Anterior cingulate cortex (tissue), 58 donors: Measurements from ENCODE around the gene PUS1.

ENCODE experiments used
- DNase-seq, 58 donors: peaks; one replicate each; lab custom pipeline; 2025; lab: John Stamatoyannopoulos, UW

The PUS1 gene

DNA sequence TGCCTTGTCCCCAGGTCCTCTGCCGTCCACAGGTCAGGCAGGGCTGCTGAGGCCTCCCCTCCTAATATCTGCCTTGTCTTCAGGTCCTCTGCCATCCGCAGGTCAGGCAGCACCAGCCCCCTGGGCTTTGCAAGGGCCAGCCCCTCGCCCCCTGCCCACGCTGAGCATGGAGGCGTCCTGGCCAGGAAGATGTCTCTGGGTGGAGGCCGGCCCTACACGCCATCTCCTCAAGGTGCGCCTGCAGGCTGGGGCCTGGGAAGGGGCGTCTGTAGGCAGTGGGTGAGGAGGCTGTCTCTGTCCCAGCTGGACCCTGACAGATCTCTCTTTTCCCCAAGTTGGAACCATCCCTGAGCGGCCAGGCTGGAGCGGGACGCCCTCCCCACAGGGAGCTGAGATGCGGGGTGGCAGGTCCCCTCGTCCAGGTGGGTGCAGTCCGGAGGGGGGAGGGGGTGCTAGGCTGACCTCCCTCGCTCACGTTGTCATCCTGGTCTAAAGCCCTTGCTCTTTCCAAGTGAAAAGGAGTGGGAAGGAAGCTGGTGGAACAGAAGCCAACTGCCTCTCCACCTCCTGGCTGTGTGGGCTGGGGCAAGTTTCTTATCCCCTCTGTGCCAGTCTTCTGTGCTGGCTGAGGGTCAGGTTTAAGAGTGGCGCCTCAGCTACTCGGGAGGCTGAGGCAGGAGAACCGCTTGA lies 13.9 kb upstream of the PUS1 start:
- no peak for DNase-seq

DNA sequence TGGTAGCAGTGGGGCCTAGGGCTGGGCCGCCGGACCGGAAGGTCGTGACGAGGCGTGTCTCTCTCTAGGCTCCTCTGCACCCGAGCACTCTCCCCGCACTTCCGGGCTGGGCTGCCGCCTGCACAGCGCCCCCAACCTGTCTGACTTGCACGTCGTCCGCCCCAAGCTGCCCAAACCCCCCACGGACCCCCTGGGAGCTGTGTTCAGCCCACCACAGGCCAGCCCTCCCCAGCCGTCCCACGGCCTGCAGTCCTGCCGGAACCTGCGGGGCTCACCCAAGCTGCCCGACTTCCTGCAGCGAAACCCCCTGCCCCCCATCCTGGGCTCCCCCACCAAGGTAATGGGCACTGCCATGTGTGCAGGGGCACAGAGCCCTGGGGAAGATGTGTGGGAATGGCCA lies 13.3 kb upstream of the PUS1 start:
- DNase-seq, result no peak

DNA sequence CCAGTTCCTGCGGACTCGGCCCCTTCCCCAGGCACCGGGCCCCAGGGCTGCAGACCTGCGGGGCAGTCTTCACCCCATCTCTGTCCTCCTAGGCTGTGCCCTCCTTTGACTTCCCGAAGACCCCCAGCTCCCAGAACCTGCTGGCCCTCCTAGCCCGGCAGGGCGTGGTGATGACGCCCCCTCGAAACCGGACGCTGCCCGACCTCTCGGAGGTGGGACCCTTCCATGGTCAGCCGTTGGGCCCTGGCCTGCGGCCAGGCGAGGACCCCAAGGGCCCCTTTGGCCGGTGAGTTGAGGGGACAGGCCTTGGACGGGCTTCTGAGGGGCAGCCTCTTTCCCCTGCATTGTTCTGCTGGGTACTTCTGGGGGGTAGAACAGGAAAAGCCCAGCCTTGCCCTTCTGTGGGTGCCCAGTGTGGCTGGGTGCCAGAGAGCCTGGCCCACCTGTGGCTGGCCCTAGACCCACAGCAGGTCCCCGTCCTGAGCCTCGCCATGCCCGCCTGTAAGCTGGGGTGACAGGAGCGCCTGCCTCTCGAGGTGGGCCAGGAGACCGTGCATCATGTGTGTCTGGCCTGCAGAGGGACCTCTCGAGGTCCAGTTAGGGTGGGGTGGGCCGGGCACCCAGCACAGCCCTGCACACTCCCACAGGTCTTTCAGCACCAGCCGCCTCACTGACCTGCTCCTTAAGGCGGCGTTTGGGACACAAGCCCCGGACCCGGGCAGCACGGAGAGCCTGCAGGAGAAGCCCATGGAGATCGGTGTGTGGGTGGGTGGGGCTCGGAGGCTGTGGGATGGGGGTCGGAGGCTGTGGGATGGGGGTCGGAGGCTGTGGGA lies 12.6 kb upstream of the PUS1 start:
- DNase-seq, result no peak

DNA sequence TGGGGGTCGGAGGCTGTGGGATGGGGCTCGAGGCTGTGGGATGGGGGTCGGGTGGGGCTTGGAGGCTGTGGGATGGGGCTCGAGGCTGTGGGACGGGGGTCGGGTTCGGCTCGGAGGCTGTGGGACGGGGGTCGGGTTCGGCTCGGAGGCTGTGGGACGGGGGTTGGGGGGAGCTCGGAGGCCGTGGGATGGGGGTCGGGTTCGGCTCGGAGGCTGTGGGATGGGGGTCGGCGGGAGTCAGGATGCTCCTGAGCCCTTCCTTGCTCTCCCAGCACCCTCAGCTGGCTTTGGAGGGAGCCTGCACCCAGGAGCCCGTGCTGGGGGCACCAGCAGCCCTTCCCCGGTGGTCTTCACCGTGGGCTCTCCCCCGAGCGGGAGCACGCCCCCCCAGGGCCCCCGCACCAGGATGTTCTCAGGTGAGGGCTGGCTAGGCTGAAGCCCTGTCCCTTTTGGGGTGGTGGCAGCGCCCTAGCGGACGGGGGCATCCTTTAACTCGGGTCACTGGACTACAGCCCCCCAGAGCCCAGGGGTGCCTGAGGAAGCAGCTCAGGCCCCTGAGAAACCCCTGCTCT lies 11.9 kb upstream of the PUS1 start:
- DNase-seq, result peak in 1 of 58 donors; percentile 49

DNA sequence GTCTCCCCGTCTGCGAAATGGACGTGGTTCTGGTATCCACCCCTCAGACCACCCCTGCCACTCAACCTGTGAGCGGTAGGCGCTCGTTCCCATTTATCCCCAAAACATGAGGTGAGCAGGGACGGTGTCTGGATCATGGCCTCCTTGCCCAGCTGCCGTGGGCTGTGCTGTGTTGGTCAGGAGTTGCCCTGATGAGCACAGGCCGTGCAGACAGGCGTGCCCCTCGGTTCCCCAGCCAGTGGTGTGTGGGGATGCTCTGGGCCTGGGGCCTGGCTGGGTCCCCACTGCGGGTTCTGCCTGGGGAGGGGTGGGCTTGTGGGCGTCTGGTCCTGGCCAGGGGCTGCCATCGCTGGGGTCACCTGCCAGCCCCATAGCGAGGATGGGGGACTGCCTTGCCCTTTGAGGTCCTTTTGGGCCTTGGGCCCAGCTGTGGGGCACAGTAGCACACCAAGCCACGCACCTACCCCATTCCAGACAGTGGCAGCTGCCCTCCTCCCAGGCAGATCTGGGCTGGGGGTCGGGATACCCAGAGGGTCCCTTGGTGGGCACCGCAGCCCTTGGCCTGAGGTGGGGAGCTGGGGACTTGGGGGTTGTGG lies 11.3 kb upstream of the PUS1 start:
- DNase-seq, result no peak

DNA sequence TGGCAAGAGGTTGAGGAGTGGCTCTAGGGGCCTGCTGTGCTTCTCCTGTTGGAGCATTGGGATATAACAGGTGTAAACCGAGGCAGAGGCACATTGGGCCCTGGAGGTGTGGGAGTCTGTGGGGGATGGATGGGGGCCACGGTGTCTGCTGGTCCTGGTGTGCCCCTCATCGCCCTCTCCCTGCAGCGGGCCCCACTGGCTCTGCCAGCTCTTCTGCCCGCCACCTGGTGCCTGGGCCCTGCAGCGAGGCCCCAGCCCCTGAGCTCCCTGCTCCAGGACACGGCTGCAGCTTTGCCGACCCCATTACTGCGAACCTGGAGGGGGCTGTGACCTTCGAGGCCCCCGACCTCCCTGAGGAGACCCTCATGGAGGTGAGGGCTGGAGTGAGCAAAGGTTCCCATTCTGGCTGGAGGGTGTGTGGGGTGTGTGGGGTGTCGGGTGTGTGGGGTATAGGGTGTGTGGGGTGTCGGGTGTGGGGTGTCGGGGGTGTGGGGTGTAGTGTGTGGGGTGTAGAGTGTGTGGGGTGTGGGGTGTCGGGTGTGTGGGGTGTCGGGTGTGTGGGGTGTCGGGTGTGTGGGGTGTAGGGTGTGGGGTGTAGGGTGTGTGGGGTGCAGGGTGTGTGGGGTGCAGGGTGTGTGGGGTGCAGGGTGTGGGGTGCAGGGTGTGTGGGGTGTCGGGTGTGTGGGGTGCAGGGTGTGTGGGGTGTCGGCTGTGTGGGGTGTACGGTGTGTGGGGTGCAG lies 10.6 kb upstream of the PUS1 start:
- DNase-seq, result no peak

DNA sequence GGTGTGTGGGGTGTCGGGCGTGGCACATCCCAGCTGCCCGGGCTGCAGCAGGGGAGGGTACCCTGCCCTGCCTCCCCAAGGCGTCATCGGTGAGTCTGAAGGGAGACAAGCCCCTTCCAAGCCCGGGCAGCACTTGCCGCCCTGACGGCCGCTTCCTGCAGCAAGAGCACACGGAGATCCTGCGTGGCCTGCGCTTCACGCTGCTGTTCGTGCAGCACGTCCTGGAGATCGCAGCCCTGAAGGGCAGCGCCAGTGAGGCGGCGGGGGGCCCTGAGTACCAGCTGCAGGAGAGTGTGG lies 10.1 kb upstream of the PUS1 start:
- DNase-seq, result no peak

DNA sequence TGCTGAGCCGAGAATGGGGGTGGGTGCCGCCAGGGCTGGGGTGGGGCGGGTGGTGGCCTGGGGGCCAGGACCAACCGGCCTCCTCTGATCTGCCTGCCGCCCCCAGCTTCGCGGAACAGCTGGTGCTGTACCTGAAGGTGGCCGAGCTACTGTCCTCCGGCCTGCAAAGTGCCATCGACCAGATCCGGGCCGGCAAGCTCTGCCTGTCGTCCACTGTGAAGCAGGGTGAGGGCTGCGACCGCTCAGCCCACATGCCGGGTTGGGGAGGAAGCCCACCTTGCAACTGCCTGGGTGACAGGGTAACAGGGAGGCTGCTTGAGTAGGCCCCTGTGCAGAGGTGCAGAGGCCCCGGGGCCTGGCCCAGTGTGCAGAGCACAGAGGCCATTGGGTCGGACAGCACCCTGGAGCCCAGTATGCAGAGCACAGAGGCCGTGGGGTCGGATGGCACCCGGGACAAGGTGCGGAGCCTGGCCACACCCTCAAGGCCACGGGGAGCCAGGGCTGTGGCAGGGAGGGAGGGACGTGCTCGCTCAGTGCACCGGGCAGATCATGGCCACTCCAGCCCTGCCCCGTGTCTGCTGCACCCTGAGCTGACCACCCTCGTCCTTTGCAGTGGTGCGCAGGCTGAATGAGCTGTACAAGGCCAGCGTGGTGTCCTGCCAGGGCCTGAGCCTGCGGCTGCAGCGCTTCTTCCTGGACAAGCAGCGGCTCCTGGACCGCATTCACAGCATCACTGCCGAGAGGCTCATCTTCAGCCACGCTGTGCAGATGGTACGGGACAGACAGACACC lies 9.5 kb upstream of the PUS1 start:
- no peak for DNase-seq

DNA sequence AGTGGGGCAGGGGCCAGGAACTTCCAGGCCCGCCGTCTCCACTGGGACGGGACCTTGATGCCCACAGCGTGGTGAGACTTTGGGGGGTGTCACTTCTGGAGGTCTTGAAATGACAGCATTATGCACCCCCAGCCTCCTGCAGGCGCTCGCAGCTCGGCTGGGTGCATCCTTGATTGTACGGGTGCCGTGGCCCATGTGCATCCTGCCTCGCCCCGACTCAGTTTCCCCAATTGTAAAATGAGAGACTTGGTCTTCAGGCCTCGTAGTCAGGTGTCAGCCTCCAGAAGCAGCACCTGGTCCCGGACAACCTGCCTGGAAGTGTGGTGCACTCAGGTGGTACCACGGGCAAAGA lies 8.9 kb upstream of the PUS1 start:
- DNase-seq, result no peak

DNA sequence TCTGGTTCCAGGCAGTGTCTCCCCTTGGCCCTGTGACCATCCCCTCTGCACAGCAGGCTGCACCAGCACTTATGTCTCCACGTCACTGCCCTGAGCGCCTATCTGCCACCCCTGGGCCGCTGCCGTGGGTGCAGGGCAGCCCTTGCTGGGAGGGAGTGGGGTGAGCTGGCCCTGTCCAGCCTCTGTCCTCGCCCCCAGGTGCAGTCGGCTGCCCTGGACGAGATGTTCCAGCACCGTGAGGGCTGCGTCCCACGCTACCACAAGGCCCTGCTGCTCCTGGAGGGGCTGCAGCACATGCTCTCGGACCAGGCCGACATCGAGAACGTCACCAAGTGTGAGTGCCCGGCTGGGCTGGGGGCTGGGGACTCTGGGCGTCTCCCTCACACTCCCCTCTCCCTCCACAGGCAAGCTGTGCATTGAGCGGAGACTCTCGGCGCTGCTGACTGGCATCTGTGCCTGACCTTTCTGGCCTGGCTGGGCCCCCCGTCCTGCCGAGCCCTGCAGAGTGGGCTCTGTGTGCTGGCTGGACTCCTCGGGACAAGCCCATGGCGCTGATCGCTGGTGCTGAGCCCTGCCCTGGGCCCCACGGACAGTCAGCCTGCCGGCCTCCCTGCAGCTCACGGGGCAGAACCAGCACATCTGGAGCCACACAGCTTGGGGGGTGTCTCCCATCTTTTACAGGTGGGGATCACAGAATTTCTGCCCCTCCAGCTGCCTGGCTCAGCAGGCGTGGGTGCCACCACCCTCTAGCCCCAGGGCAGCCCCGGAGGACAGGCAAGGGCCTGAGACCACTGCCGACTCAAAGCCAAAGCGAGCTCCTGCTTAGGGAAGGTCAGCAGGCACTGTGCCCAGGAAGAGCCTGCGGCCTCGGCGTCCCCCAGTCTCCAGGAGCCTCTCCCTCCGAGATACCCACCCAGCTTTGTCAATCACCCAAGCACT lies 7.9 kb upstream of the PUS1 start:
- DNase-seq, result no peak

DNA sequence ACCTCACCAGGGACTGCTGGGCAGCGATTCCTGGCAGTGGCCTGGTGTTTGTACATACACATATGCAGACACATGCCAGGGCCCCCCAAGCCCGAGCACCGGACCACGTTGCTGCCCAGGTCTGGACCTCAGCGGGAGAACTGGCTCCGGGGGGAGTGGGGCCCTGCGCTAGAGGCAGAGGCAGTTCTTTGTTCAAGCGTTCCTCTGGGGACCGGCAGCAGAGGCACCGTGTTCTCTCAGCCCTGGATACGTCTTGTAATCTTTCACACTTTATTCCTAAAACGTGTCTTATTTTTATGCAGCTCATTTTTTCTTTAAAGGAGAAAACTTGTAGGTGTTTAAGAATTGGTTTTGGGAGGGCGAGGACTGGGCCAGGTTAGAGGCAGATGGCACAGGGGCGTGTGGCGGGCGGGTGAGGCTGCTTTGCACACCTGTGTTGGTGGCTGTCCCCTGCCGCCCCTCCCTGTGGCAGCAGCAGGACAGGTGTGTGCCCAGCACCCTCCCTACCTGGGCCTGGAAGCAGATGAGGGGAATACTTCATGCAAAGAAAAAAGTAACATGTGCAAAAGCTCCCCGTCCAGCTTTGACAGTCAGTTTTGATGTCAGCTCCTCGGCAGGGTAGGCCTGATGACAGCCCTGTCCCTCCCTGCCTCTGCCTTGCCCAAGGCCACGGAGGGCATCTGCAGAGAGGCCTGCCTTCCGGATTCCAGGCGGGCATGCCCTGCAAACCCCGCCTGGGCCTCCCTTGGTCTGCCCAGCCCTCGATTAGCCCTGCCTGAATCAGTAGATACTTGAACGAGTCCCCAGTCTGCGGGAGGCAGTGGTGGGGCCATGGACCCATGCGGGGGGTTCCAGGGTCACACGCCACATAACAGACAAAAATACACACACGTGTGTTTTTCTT lies 7.0 kb upstream of the PUS1 start:
- peak in 3 of 58 donors; percentile 6 to 43 (median 11) for DNase-seq

DNA sequence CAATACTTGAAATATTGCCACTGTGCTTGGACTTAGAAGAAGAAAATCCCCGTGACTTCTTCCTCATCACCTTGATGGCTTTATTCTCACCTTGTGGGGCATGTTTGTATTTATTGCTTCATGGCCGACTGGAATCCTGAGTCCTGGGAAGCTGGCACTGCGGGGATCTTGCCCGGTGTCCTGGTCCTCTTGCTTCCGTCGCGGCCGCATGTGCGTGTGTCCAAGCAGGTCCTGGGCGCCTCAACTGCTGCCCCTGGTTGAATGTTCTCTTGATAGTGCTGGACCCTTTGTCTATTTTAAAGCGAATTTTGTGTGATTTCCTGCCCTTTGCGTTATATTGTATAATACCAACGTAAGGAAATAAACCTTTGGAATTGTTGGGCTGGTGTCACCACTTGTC lies 6.3 kb upstream of the PUS1 start:
- DNase-seq, result no peak

DNA sequence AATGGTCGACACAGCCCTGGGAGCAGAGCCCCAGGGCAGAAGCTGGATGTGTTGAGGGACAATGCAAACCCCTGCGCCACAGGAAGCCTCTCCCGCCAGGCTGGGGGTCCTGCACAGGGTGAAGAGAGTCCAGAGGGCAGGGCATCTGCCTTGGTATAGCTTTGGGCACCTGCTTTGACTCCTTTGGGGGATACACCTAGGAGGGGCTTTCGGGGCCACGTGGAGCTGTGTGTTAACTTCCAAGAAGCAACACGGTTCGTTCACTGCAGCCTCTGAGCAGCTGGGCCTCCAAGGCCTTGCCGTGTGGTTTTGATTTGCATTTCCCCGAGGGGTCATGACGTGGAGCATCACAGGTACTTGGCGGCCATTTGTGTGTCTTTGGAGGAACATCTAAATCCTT lies 5.8 kb upstream of the PUS1 start:
- no peak for DNase-seq

DNA sequence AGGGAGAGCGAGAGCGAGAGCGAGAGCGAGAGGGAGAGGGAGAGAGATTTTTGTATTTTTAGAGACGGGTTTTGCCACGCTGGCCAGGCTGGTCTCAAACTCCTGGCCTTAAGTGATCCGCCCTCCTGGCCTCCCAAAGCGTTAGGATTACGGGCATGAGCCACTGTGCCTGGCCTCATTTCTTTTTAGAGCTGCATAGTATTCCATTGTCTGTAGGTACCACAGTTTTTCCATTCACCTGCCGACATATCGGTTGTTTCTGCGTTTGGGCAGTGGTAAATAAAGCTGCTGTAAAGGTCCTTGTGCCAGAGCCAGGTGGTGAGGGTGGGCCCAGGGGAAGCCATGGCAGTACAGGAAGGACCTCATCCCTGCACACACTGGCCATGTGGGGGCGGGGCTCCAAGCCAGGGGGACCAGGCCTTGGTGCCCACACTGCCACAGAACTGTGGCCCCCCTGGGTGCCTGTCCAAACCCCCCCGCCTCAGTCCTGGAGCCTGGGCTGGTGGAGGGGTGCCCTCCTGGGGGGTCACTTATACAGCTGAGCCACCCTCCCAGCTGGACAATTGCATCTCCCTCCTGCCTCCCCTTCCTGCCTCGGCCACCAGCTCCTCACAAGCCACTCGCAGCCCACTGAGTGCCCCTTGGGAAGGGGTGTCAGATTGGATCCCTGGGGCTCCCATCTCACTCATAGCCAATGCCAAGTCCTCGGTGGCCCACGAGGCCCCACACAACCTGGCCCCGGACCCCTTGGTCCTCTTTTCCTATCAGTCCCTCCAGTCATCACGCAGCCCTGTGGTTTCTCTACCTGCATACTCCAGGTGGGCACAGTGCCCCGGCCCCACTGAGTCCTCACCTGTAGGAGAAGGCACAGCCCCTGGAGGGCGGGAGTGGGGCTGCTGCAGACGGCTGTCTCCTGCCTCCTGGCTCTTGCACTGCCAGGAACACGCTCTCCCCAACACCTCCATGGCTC lies 1.7 kb upstream of the PUS1 start:
- DNase-seq, result no peak

DNA sequence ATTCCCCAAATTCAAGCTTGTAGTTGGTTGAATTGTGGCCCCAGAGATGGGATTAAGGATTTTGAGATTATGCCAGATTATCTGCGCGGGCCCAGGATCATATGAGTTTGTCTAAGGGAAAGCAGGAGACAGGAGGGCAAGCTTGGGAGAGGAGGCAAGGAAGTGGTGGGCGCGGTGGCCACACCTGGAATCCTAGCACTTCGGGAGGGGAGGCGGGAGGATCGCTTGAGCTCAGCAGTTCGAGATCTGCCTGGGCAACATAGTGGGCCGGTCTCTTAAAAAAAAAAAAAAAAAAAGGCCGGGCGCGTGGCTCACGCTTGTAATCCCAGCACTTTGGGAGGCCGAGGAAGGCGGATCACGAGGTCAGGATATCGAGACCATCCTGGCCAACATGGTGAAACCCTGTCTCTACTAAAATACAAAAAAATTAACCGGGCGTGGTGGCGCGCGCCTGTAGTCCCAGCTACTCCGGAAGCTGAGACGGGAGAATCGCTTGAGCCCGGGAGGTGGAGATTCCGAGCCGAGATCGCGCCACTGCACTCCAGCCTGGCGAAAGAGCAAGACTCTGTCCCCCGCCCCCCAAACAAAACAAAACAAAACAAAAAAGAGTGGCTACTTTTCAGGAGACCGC lies 881 bp upstream of the PUS1 start:
- no peak for DNase-seq
